Ishikawa (cell line): Measurements from ENCODE around the gene BHMT2.

Source experiments
- EP300 ChIP-seq: IDR thresholded peaks from 2 replicates; pipeline ENCODE4 v1.6.1; 2012; ENCODE audit warnings: borderline replicate concordance
- YY1 ChIP-seq: IDR thresholded peaks from 2 replicates; pipeline ENCODE4 v1.6.1; 2012; ENCODE audit warnings: low read depth

DNA sequence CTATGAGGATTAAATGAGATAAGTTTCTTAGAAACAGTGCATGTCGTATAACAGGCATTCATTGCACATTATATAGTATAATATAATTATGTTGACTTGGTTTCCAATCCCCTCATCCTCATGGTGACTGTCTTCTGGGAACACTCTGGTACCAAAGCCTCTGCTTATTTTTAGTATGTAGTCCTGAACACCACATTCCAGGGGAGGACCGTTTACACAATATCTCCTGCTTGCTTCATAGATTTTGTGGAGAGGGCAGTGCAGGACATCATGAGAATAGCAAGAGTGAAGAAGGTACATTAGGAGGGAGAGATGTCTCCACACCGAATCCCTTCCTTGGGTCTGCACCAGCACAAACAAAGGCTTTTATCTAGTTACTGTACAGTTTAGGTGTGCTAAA, 21.5 kb downstream of the BHMT2 start:
- TF ChIP-seq EP300 (no peak), YY1 (no peak)
